Lower leg skin (tissue), 4 donors: ENCODE results near the gene PAX5. TPM values are rescaled to one million over a fixed set of nuclear protein-coding genes. Genes with fewer than 3 reads are reported as not detected.

ENCODE experiments used
- DNase-seq, 2 donors: peaks; one replicate each; pipeline ENCODE4 v3.0.0-alpha.2; 2019; ENCODE audit warnings: low spot score in 2 of 2
- H3K4me3 ChIP-seq: fragments of 200-600 bp; sonication (generic); 2 replicates; pipeline ENCODE4 v1.5.1; 2017; ENCODE audit warnings: mild to moderate bottlenecking, low read depth; ENCODE audit not compliant: poor library complexity, severe bottlenecking
- POLR2A ChIP-seq, 2 donors: fragments of 450-650 bp; IDR thresholded peaks; one replicate each; pipeline ENCODE4 v1.6.1; 2016 to 2017; ENCODE audit warnings: antibody characterized with exemption in 2 of 2, mild to moderate bottlenecking in 1 of 2, moderate library complexity in 1 of 2
- WGBS, 2 donors: methylation state at CpG; one replicate each; pipeline ENCODE4 v1.1.5; 2018; 5-methylcytosine and 5-hydroxymethylcytosine counted together
- intact Hi-C: fragments of 100-400 bp; cut with DNase I; formaldehyde crosslinking; loops from one replicate; pipeline ENCODE4 v1.15.0; 2023; ENCODE audit warnings: low total_unique reads
- total RNA-seq, 4 donors: library from RNA; depleted of rRNA; stranded (reverse); fragments of >200 nt; gene quantifications; one replicate each; pipeline ENCODE4 v1.1.0, GENCODE V29; 2016
- TF ChIP-seq, protein P1 (sequence below), 3 donors: fragments of 450-650 bp; IDR thresholded peaks; one replicate each; pipeline ENCODE4 v1.5.1; 2016; ENCODE audit warnings: antibody characterized with exemption in 3 of 3, mild to moderate bottlenecking in 3 of 3, moderate library complexity in 2 of 3

PAX5 gene
- total RNA-seq, 4 donors from 2014 or later, result 0.02 to 0.08 (median 0.03) TPM; not detected in 1

- H3K4me3 ChIP-seq, result no peak overlapping the region
- 70 to 80% methylated on average over 25 to 27 of the region's 31 CpGs for WGBS, 2 donors
- no peak for DNase-seq
- intact Hi-C loops, result no loop called here
- TF ChIP-seq, protein P1, sequence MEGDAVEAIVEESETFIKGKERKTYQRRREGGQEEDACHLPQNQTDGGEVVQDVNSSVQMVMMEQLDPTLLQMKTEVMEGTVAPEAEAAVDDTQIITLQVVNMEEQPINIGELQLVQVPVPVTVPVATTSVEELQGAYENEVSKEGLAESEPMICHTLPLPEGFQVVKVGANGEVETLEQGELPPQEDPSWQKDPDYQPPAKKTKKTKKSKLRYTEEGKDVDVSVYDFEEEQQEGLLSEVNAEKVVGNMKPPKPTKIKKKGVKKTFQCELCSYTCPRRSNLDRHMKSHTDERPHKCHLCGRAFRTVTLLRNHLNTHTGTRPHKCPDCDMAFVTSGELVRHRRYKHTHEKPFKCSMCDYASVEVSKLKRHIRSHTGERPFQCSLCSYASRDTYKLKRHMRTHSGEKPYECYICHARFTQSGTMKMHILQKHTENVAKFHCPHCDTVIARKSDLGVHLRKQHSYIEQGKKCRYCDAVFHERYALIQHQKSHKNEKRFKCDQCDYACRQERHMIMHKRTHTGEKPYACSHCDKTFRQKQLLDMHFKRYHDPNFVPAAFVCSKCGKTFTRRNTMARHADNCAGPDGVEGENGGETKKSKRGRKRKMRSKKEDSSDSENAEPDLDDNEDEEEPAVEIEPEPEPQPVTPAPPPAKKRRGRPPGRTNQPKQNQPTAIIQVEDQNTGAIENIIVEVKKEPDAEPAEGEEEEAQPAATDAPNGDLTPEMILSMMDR (IDR thresholded peaks at IDR 0.05), result no peak
- TF ChIP-seq POLR2A (IDR thresholded peaks at IDR 0.05), result no peak
Measured at GRCh38 chr9:36864491-36865410, 169.3 kb downstream of the PAX5 start.

- no peak overlapping the region for H3K4me3 ChIP-seq
- intact Hi-C loops, result no loop called here
- no peak for DNase-seq
- TF ChIP-seq POLR2A (IDR thresholded peaks at IDR 0.05), result no peak
- TF ChIP-seq, protein P1 (IDR thresholded peaks at IDR 0.05), result no peak
- 63 to 68% methylated on average over 21 of the region's 21 CpGs for WGBS, 2 donors
Measured at GRCh38 chr9:36862206-36863145, 171.6 kb downstream of the PAX5 start.

DNA sequence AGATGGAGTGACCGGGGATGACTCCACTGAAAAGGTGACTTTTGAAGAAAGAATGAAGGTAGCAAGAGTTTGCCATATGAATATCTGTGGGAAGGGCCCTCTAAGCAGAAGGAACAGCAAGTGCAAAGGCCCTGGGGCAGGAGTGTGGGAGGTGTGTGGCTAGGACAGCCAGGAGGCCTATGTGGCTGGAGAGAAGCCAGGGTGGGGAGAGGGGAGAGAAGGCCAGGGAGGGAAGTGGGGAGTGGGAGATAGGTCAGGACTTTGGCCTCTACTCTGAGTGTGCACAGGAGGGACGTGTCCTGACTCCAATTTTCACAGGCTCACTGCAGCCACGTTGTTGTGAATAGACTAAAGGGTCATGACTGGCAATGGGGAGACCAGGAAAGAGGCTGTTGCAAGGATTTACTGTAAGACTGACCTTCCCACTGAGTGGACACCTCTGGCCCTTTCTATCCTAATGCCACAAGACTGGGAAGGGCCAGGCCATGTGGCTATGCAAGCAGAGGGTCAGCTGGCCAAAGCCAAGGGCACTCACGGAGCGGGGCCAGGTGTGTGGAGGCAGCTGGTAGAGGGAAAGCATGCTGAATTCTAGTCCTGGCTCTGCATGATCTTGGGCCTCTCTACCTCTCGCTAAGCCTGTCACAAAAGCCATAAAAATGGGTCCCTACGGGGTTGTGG, 172.4 kb downstream of the PAX5 start:
- 71 to 79% methylated on average over 7 of the region's 7 CpGs for WGBS, 2 donors
- H3K4me3 ChIP-seq, result no peak overlapping the region
- TF ChIP-seq, protein P1 (IDR thresholded peaks at IDR 0.05), result no peak
- TF ChIP-seq POLR2A (IDR thresholded peaks at IDR 0.05), result no peak
- intact Hi-C loops, result no loop called here
- no peak for DNase-seq

DNA sequence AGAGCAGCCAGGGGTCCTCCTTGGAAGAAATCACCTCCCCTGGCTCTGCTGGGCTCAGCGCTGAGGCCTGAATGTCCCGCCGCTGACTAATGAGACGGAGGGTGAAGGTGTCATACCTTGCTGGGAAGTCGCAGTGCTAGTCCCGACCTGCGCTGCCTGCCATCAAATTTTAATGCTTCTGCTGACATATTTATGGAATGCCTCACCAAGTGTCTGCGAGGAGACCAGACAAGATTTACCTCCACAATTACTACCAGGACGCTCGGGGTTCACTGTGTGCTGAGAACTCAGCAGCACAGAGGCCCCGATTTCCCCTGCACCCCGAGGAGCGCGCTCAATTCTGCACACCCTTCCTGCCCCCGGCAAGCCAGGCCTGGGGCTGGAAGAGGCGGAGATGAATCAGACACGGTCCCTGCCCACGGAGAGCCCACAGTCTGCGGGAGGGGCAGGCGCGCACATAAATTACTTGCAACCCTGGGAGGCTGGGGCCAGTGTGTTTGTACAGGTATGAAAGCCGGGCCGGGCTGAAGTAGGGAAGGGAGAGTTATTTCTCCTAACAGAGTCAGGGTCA, 175.2 kb downstream of the PAX5 start:
- DNase-seq, result no peak
- no peak overlapping the region for H3K4me3 ChIP-seq
- intact Hi-C loops, result no loop called here
- 24 to 28% methylated on average over 23 of the region's 23 CpGs for WGBS, 2 donors
- no peak for TF ChIP-seq POLR2A (IDR thresholded peaks at IDR 0.05)

- intact Hi-C loops, result no loop called here
- no peak for TF ChIP-seq POLR2A (IDR thresholded peaks at IDR 0.05)
- TF ChIP-seq, protein P1 (IDR thresholded peaks at IDR 0.05), result no peak
- WGBS, 2 donors, result 68 to 70% methylated on average over 9 of the region's 9 CpGs
- H3K4me3 ChIP-seq, result no peak overlapping the region
- DNase-seq, result no peak
Measured at GRCh38 chr9:36855448-36856315, 178.4 kb downstream of the PAX5 start.
